DOHH2 (cell line): Measurements from ENCODE around the gene FAM83E.

Source experiments
- H3F3A ChIP-seq: fragments of 200-600 bp; sonication (generic), shearing (Covaris generic); 2 replicates; pipeline ENCODE4 v1.6.0; 2016; ENCODE audit warnings: antibody characterized with exemption, mild to moderate bottlenecking; ENCODE audit not compliant: control insufficient read depth, insufficient read depth
- H3K27ac ChIP-seq: fragments of 200-600 bp; sonication (generic); 2 replicates; pipeline ENCODE4 v1.5.1; 2014; ENCODE audit warnings: low read depth, mild to moderate bottlenecking, low read length, moderate library complexity
- H3K27me3 ChIP-seq: fragments of 200-600 bp; sonication (generic); 2 replicates; pipeline ENCODE4 v1.6.1; 2014; ENCODE audit warnings: mild to moderate bottlenecking, low read length, mixed read lengths; ENCODE audit not compliant: control insufficient read depth
- H3K36me3 ChIP-seq: fragments of 200-600 bp; sonication (generic); 2 replicates; pipeline ENCODE4 v1.6.1; 2014; ENCODE audit warnings: mild to moderate bottlenecking, low read length, moderate library complexity, mixed read lengths; ENCODE audit not compliant: control insufficient read depth
- H3K4me1 ChIP-seq: fragments of 200-600 bp; sonication (generic); 2 replicates; pipeline ENCODE4 v1.6.1; 2014; ENCODE audit warnings: mild to moderate bottlenecking, low read length, mixed read lengths; ENCODE audit not compliant: control insufficient read depth
- H3K4me2 ChIP-seq: fragments of 200-600 bp; sonication (generic); 2 replicates; pipeline ENCODE4 v1.6.0; 2014; ENCODE audit warnings: mild to moderate bottlenecking, low read length, moderate library complexity
- H3K4me3 ChIP-seq: fragments of 200-600 bp; sonication (generic); 2 replicates; pipeline ENCODE4 v1.5.1; 2014; ENCODE audit warnings: mild to moderate bottlenecking, low read length, mixed read lengths
- H3K79me2 ChIP-seq: fragments of 200-600 bp; sonication (generic); 2 replicates; pipeline ENCODE4 v1.6.1; 2014; ENCODE audit warnings: mild to moderate bottlenecking, low read length, mixed read lengths; ENCODE audit not compliant: control insufficient read depth
- H3K9me2 ChIP-seq: fragments of 200-600 bp; sonication (generic); replicated peaks from 2 replicates; pipeline ENCODE4 v1.6.1; 2014; ENCODE audit warnings: mild to moderate bottlenecking, low read length, mixed read lengths; ENCODE audit not compliant: control insufficient read depth
- H3K9me3 ChIP-seq: fragments of 200-600 bp; sonication (generic); 2 replicates; pipeline ENCODE4 v1.6.1; 2014; ENCODE audit warnings: antibody characterized with exemption, low read length, mixed read lengths; ENCODE audit not compliant: control insufficient read depth, insufficient read depth
- H4K20me1 ChIP-seq: fragments of 200-600 bp; sonication (generic); 2 replicates; pipeline ENCODE4 v1.6.0; 2014; ENCODE audit warnings: low read depth, mild to moderate bottlenecking, antibody characterized with exemption, low read length, moderate library complexity; ENCODE audit not compliant: control insufficient read depth, insufficient read depth
- CTCF ChIP-seq: fragments of 200-600 bp; sonication (generic); IDR thresholded peaks from one replicate; pipeline ENCODE4 v1.5.1; 2014; ENCODE audit warnings: antibody characterized with exemption, mild to moderate bottlenecking, low read depth, low read length; ENCODE audit not compliant: poor library complexity, severe bottlenecking
- EZH2phosphoT487 ChIP-seq: fragments of 200-600 bp; sonication (generic); IDR thresholded peaks from 2 replicates; pipeline ENCODE4 v1.6.1; 2017; ENCODE audit warnings: borderline replicate concordance, mild to moderate bottlenecking, antibody characterized with exemption, low read length, moderate library complexity, mixed read lengths

Gene FAM83E

GRCh38 chr19:48575931-48576622 lies 38.8 kb downstream of the FAM83E start:
- Histone ChIP-seq H4K20me1 (no peaks in the 10 kb centered on the region), H3K4me1 (peaks cover 5% of the 10 kb centered on the region; the same call in 1 of the 2 replicates), H3K36me3 (no peaks in the 10 kb centered on the region), H3F3A (no peaks in the 10 kb centered on the region), H3K27ac (no peak overlapping the region), H3K4me3 (no peak overlapping the region), H3K9me3 (no peaks in the 10 kb centered on the region), H3K4me2 (no peak overlapping the region), H3K9me2 (no peaks in the 10 kb centered on the region), H3K27me3 (no peaks in the 10 kb centered on the region), H3K79me2 (no peaks in the 10 kb centered on the region)
- TF ChIP-seq CTCF: no peak
- TF ChIP-seq EZH2phosphoT487: no peak

GRCh38 chr19:48573163-48573505 lies 41.7 kb downstream of the FAM83E start:
- Histone ChIP-seq H3K4me1 (peaks cover 7% of the 10 kb centered on the region), H3K9me2 (no peaks in the 10 kb centered on the region), H3K36me3 (no peaks in the 10 kb centered on the region), H4K20me1 (no peaks in the 10 kb centered on the region), H3K4me3 (no peak overlapping the region), H3K27me3 (peaks cover 2% of the 10 kb centered on the region; the same call in 1 of the 2 replicates), H3F3A (no peaks in the 10 kb centered on the region), H3K79me2 (no peaks in the 10 kb centered on the region), H3K4me2 (no peak overlapping the region), H3K9me3 (no peaks in the 10 kb centered on the region), H3K27ac (no peak overlapping the region)
- TF ChIP-seq EZH2phosphoT487 (no peak), CTCF (no peak)

- Histone ChIP-seq H3K36me3 (no peaks in the 10 kb centered on the region), H3K4me1 (peaks cover 23% of the 10 kb centered on the region), H3K4me2 (no peak overlapping the region), H3K9me2 (no peaks in the 10 kb centered on the region), H3F3A (no peaks in the 10 kb centered on the region), H4K20me1 (no peaks in the 10 kb centered on the region), H3K27me3 (peaks cover 7% of the 10 kb centered on the region), H3K79me2 (no peaks in the 10 kb centered on the region), H3K27ac (no peak overlapping the region), H3K9me3 (no peaks in the 10 kb centered on the region), H3K4me3 (no peak overlapping the region)
- no peak for TF ChIP-seq CTCF
- no peak for TF ChIP-seq EZH2phosphoT487
Measured at GRCh38 chr19:48571378-48572162, 43.3 kb downstream of the FAM83E start.
